ENCODE measurements around the gene KATNB1.

KATNB1 gene

DNA sequence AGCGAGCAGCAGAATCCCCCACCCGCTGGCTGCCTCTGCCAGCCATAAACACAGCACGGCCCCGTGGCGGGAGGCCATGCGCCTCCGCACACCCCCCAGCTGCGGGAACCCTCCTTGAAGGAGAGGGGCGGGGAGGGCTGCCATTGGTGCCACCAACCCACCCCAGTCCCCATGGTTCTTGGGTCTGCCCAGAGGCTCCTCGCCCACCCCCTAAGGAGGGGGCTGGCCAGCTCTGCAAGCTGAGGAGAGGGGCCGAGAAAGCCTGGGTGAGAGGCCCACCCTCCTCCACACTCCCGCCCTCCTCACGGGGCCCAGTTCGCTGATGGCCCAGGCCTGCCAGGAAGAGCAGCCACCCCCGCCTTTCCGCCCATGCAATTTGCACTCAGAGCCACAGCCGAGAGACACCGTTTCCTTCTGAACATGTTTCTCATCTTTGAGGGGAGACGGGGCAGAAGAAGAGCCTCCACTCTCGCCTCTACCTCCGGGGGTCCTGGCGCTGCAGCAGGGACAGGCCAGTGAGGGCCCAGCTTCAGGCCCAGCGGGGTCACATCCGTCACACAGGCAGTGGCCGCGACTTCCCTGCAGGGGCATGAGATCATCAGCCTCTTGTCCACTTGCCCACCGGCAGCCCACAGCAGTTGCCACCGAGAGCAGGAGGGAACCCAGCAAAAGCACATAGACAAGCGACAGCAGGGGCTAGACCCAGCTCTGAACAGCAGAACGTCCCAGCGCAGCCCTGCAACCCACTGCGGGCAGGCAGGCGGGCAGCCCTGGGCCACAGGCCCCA is 23.0 kb downstream of the KATNB1 start:
- no peak for DNase-seq

DNA sequence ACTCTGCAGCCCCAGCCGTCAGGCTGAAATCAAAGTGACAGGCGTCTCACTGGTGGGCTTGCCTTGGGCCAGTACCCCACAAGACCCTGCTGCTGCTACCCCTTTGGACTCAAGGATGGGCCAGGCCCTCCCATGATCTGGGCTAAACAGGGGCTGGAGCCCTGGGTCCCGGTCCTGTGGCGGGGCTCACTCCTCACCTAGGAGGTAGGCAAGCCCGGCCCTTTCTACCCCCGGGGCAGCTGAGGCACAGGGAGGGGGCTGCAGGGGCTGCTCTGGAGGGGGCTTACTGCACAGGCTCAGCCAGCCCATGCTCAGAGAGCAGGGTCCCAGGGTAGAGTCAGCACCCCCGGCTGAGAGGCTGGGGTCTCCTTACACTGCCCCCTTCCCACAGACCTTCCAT is 23.6 kb downstream of the KATNB1 start:
- DNase-seq = no peak

DNA sequence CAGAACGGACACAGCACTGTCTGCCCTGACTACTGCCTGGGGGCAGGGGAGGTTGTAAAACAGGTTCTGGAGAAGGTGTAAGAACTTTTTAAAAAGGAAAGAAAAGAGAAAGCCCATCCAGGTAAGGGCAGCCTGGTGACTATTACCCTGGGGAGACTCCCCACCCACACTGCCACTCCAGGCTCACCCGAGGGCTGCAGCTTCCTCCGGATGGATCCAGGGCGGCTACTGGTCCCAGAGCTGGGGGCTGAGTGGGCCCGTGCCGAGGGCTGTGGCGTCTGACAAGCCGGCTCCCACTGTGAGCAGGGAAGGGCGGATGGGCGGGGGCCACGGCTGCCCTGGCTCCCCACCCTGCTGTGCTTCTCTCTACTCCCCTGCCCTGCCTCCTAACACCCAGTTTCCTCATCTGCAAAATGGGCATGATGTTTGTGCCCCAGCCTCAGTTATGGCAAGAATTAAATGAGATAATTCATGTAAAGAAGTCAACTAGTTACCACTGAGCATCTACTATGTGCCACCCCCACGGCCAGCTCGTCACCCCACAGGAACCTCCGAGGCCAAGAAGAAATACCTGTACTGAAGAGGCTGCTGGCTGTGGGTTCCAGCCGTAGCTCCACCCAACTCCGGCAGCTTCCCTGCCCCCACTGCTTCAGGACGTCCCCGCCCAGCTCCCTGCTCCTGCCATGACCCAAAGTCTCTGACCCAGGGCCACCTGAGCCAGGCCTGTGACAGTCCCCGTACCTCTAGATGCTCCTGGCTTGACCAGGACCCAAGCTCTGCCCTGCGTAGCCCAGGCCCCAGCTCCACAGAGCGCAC is 24.2 kb downstream of the KATNB1 start:
- no peak for DNase-seq

DNA sequence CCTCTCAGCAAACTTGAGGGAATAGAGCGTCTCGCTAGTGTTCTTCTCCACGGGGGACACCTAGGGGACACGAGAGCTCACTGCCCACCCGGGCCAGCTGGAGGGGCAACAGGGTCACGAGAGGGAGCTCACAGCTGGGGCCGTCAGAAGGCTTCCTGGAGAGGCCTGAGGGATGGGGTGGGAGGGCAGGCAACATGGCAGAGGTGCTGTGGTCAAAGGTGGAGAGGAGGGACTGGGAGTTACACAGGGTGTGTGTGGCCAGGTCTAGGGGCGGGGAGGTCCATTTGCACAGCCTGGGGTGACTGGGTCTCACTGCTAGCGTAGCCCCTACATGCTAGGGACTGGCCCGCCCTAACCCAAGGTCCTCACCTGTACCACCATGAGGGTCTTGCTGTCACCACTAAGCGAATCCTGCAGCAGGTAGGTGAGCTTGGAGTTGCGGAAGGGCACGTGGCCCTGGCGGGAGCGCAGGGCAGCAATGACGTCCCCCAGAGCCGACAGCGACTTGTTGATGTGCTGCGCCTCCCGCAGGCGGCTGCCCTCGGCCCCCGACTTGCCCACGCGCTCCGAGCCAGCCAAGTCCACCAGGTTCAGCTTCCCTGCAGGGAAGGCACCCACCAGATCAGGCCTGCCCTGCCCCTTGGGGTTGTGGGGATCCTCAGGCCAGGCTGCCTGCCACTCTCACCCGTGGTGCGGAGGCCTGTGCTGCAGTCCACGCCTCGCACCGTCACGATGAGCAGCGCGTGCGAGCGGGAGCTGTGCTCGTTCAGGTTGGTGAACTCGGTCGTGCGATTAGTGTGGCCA is 25.0 kb downstream of the KATNB1 start:
- no peak for DNase-seq

DNA sequence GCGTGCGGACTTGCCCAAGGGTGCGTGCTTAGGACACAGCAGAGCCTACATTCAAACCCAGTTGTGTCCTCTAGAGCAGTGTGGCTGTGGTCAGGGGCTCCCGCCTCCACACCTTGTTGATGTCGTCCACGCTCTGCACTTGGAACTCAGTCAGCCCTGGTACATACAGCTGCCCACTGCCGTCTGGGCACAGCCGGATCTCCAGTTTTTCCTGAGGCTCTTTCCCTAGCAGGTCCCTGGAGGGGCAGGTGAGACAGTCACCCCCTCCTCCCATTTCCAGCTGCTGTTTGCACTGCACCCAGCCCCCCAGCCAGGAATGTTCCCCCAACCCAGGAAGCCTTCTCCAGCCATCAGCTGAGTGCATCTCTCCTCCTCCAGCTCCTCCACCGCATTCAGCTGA is 25.7 kb downstream of the KATNB1 start:
- no peak for DNase-seq

DNA sequence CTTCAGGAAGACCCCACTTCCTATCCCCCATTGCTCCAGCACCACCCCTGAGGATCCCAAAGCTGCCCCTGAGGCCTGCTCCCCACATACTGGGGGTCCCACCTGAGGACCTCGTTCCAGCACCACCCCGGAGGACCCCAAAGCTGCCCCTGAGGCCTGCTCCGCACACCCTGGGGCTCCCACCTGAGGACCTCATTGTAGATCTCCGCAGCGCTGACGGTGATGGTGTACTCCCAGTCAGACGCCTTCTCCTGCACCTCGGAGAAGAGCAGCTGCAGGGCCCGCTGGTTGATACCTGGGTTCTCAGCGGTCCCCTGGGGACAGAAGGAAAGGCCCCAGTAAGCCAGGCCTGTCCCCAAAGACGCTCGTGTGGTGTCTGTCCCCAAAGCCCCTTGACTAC is 26.4 kb downstream of the KATNB1 start:
- DNase-seq = no peak

DNA sequence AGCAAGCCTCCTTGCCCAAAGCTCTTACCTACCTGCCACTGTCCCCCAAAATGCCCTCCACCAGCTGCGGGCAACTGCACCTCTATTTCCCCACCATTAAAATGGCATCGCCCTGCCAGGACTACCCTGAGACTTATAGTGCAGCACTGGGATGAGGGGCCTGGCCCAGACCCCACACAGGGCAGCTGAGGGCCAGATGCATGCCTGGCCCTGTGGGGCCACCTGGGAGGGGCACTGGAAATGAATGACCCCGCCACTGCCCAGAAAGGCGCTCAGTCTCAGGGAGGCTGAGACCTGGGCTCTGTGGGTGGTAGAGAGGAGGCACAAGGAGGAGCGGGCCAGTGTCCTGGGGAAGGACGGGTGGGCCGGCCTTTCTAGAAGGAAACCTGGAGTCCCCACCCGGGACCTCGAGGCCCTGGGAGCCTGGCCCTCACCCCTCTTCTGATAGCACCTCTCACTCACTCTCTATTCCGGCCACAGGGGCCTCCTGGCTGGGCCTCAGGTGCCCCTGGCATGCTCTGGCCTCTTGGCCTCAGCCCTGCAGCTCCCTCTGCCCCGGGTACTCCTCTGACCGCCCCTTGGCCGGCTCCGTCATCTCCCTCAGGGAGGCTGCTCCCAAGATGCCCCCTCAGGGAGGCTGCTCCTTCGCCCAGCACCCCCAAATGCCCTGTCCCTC is 26.9 kb downstream of the KATNB1 start:
- no peak for DNase-seq

DNA sequence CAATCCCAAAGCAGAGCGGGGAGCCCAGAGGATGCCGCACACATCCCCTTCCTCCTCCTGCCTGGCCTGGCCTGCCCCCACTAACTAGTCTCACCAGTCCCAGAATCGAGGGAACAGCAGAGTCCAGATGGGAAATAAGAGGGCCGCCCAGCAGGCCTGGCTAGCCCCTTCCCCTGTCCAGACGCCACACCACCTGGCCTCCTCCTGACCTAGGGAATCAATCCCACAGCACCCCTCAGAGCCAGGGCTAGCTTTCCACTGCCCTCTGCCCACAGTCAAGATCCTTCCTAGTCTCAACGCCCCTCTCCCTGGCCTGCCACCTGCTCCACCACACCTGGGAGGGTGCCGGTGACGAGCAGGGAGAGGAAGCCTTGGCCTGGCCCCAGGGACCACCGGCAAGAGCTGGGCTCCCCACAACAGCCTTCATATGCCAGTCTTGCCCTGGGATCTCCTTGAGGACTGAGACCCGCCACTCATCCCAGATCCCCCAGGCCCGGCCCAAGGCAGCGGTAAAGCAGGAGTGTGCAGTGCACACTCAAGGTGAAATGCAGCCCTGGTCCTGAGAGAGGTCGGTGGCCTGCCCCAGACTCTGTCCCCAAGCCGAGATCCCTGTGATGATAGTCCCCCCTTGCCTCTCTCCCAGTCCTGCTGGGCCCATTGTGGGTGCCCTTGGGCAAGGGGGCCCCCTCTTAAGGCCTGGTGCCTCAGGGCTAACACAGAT is 27.9 kb downstream of the KATNB1 start:
- DNase-seq = no peak

DNA sequence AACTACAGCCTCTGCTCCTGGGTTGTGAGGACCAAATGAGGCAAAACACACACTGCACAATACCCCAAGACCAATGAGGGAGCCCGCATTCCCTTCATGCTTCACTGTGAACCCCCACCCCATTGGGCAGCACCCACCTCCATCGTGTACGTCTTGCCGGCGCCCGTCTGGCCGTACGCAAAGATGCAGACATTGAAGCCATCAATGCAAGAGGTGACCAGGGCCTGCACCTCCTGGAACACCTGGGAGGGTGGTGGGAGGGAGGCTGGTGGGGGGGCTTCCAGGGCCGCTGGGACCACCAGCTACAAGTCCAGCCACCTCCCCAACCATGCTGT is 28.4 kb downstream of the KATNB1 start:
- no peak for DNase-seq

DNA sequence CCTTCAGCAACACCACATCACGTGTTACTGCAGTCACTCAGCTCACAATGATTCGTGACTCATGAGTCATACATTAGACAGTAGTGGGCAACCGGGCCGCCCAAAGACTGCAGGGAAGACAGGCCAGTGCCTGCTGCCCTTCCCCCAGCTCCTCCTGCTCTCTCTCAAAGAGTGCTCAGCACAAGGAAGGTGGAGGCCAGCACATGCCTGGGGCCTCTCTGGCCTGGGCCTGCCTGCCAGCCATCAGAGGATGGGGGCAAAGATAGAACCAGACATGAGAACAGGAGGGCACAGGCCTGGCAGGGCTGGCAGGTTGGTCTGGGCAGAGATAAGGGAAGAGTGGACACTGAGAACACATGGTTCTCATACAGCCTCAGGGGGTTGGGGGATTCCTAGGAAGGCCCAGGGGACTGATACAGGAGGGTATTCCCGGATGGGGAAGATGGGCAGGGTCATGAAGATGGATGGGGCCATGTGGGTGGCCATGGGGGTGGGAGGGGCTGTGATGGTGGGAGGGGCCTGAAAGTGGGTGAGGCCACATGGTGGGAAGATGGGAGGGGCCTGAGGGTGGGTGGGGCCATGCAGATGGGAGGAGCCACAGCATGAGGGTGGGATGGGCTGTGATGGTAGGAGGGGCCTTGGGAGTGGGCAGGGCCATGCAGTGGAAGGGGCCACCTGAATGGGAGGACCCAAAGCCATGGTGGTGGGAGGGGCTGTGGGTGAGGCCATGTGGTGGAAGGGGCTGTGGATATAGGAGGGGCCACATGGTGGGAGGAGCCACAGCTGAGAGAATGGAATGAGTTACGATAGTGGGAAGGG is 29.0 kb downstream of the KATNB1 start:
- no peak for DNase-seq

DNA sequence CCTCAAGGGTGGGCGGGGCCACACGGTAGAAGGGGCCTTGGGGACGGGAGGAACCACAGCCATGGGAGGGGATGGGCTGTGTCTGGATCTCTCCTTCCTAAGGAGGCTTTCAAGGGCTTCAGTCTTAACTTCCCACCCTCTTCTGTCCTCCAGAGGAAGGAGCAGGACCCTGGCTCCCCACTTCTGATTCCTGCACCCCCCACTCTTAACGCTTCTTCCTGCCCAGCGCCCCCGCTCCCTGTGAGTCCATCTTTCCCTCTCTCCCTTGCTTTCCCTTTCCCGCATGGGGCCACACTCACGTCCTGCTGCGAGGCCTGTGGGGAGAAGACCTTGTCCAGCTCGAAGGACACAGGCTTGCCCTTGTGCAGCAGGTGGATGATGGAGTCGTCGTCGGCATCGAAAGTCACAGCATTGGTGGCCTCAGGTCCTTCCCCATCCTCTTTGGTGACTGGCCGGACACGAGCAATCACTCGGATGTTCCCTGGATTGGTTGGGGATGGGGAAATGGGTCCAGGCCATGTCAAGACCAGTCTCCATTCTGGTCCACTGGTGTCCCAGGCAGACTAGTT is 29.7 kb downstream of the KATNB1 start:
- no peak for DNase-seq

DNA sequence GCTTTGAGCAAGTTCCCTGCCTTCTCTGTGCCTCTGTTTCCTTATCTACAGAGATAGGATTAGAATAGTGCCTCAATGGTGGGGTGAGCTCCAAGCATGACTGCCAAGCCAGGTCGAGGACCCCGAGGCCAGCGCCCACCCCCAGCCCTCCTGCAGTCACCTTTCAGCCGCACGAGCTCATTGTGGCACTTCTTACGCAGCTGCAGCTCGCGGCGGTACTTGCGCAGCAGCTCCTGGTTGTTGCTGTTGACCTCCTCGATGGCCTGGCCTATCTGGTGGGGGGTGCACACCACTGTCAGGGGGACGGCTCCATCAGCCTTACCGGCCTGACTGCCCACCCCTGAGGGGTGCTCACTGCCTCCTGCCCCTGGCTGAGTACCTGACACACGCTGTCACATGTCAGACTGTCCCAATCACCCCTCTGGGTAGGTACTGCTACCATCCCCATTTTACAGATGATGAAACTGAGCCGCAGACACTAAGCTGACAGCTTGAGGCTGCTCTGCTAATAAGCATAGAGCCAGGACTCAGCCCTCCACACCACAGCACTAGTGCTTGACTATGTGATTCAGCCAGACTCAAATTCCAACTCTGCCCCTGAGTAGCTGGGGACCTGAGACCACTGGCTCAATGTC is 31.3 kb downstream of the KATNB1 start:
- no peak for DNase-seq

DNA sequence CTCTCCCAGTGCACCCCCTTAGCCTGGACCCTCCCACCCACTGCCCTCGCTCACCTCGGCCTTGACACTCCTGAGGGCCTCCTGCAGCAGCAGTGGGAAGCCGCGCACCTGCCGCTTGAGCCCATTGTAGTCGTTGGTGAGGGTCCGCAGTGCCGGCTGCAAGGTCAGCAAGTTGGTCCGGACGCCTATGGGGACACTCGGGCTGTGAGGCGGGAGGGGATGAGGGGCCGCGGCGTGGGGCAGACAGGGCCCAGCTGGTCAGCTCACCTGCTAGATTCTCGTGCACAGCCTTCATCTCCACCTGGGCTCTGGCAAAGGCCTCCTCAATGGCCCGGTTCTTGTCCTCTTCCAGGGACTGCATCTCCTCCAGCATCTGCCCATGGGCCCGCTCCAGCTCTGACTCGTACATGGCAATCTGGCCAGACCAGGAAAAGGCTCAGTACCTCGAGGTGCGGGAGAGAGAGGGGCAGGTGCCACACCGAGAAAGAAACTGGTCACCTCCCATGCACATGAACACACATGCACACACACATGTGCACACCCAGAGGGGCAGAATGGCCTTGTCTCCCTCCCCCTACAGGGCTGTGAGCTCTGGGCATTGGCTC is 34.1 kb downstream of the KATNB1 start:
- no peak for DNase-seq

DNA sequence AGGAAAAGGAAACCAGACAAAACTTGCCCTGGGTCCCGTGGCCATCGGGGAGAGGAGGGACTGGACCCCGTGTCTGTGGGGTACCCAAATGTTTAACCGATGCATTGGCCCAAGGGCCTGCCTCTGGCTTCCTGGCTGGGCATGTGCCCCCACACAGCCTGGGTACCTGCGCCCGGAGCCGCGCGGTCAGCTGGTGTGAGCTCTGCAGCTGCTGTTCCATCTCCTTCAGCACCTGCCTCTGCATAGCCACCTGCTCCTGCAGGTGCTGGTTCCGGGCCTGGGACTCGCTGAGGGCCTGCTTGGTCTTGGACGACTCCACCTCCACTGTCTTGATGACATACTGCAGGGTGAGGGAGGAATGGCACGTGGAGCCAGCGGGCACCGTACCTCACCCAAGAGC is 34.8 kb downstream of the KATNB1 start:
- no peak for DNase-seq

DNA sequence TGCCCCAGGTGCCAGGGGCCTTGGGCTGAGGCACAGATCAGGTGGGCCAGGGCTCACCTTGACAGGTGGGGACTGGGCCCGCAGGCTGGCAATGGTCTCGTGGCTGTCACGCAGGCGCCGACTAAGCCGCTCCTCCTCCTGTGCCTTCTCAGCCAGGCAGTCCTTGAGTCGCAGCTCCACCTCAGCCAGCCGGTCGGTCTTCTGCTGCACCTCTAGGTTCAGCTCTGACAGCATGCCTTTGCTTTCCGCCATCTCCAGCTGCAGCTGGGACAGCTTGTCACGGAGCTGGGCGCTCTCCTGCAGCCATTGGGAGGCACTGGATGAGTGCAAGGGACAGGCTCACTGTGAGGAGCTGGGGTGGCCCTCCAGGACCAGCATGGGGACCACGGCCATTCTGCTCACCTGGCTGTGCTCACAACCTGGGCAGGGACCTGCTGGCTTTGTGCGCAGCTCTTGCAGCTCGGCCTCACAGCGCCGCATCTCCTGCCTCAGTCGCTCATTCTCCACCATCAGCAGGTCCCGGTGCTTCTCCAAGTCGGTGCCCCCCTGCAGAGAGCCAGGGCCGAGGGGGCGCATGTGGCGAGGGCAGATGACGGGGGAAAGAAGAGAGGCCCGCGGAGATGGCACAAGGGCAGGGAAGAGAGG is 35.7 kb downstream of the KATNB1 start:
- no peak for DNase-seq

DNA sequence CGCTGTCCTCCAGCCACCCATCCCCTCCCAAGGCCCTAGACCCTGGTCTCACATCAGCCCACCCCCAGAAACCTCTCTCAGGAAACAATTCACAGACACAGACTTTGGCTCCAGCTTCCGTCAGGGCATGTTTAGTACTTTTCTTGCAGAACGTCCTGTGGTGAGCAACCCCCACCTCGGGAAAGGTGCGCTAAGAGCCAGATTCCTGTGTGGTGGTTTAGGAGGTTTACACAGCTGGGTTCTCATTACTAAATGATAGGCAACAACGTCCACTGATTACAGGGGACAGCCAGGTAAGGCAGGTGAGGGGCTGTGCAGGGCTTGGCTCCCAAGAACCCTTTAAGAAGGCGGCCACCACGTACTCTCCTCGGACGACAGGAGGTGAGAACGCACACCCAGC is 37.4 kb downstream of the KATNB1 start:
- no peak for DNase-seq

DNA sequence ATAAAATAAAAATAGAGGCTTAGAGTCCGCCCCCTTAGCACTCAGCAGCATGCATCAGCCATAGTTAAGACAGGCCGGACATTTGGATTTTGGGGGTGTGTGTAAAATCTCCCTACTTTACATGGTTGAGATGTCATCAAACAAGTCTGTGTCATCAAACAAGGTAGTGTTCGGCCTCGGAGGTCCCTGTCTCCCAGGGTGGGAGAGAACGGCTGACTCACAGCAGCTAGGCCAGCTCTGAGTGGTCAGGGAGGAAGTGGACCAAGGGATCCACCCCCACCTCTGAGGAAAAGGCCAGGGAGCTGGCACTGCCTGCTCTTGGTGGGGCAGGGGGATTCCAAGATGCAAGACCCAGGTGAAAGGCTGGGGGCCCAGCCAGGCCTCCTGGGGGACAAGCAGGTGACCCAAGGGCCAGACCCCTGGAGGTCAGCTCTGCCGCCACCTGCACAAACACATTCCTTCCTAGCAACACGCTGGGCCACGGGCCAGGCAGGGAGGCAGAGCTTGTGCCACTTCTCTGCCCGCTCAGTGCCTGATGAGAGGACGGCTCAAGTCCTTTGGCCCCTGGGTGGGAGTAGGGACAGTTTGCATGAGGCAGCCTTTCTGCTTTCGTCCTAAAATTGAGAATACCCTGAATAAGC is 38.2 kb downstream of the KATNB1 start:
- no peak for DNase-seq

DNA sequence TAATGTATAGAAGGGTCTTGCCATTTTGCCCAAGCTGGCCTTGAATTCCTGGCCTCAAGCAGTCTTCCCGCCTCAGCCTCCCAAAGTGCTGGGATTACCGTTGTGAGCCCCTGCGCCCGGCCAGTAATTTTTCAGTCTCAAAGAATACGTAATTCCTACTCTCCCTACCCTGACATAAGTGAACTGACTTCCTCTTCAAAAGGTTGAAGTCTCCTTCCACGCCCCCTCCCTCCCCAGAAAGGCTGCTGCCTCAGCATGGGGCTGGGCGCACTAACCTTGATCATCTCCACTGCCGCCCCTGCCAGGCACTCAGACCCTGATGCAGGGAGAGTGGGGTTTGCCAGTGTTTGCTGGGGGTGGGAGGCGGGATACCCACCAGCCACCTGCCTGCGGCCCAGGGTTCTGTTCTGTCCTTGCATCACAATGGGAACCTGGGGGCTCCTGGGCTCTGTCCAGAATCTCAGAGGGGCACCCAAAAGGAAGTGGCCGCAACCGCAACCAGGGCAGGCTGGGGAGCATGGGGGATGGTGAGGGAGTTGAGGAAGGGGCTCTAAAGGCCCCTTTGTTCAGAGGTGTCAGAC is 39.2 kb downstream of the KATNB1 start:
- no peak for DNase-seq
